Retinal pigment epithelial cell (primary cell): Measurements from ENCODE around the gene PCSK6.
"Not testable (repeated sequence)": the region's sequence is repeated elsewhere in the genome, so short reads cannot be mapped to it uniquely, and the experiment has no call there.

Experiments
- DNase-seq: peaks from one replicate; pipeline ENCODE4 v3.0.0-alpha.2; 2010; ENCODE audit warnings: low read depth
- H3K4me3 ChIP-seq: 2 replicates; pipeline ENCODE4 v1.5.1; 2011; ENCODE audit warnings: mild to moderate bottlenecking, low read length, control low read depth, moderate library complexity
- TF ChIP-seq, protein P1 (sequence below): conservative IDR thresholded peaks from 2 replicates; pipeline ENCODE4 v1.5.1; 2011; ENCODE audit warnings: low read depth, low read length, control low read depth, inconsistent platforms

Gene PCSK6

DNA sequence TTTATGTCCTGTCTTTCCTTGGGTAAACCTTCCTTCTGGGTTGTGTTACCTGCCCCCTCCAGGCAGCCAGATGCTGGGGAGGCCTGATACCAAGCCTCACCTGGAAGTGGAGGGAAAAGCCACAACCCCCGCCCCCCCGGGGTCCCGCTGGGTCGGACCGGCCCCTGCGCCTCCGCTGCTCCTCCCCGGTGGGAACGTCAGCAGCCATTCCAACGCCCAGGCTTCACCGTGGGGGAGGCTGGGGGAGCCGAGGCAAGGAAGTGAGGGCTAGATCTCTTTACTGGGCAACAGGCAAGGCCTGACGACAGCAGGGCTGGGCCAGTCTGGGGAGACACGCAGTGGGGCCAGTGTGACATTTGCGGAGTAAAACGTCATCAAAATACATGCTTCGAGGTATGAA, 141.5 kb downstream of the PCSK6 start:
- no peak overlapping the region for H3K4me3 ChIP-seq
- TF ChIP-seq, protein P1, sequence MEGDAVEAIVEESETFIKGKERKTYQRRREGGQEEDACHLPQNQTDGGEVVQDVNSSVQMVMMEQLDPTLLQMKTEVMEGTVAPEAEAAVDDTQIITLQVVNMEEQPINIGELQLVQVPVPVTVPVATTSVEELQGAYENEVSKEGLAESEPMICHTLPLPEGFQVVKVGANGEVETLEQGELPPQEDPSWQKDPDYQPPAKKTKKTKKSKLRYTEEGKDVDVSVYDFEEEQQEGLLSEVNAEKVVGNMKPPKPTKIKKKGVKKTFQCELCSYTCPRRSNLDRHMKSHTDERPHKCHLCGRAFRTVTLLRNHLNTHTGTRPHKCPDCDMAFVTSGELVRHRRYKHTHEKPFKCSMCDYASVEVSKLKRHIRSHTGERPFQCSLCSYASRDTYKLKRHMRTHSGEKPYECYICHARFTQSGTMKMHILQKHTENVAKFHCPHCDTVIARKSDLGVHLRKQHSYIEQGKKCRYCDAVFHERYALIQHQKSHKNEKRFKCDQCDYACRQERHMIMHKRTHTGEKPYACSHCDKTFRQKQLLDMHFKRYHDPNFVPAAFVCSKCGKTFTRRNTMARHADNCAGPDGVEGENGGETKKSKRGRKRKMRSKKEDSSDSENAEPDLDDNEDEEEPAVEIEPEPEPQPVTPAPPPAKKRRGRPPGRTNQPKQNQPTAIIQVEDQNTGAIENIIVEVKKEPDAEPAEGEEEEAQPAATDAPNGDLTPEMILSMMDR, result no peak
- DNase-seq, result no peak

DNA sequence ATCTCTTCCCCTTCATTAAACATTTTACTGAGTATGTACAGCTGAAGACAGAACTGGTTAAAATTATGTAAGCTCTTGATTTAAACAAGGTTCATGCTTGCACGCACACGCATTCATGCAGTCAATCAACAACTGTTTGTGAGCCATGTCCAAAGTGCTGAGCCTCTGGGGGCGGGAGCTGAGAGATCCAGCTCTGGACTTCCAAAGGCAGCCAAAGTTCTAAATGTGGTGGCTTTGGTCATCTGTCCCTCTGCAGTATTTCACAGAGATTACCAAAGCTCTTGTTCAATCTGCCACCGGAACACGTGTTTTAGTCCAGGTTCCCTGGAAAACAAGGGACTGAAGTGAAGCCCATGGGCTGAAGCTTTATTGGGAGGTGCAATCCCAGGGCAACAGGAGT, 142.1 kb downstream of the PCSK6 start:
- no peak overlapping the region for H3K4me3 ChIP-seq
- no peak for DNase-seq
- TF ChIP-seq, protein P1, result no peak

GRCh38 chr15:101346928-101347327, 142.6 kb downstream of the PCSK6 start:
- TF ChIP-seq, protein P1, result no peak
- no peak overlapping the region for H3K4me3 ChIP-seq
- DNase-seq, result no peak

GRCh38 chr15:101342056-101342455, 147.5 kb downstream of the PCSK6 start:
- no peak for DNase-seq
- no peak overlapping the region for H3K4me3 ChIP-seq
- TF ChIP-seq, protein P1, result no peak

GRCh38 chr15:101338502-101339057, 150.9 kb downstream of the PCSK6 start:
- no peak for DNase-seq
- H3K4me3 ChIP-seq, result no peak overlapping the region
- TF ChIP-seq, protein P1, result no peak

DNA sequence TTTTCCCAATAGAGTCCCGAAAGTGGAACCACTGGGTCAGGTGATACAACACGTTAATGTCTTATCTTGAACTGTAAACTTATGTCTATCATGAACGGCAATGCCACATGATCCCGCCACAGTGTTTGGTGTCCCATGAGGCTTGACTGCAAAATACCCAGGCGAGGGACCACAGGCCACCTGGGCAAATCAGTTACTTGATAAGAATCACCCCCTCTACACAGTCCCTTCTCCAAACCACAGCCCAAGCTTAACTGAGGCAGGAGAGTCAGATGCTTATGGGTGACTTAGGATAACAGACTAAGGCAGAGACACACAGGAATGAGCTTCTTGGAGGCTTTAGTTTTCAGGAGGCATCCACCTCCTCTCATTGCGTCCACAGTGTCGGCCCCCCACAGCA, 151.5 kb downstream of the PCSK6 start:
- TF ChIP-seq, protein P1, result no peak
- DNase-seq, result no peak

DNA sequence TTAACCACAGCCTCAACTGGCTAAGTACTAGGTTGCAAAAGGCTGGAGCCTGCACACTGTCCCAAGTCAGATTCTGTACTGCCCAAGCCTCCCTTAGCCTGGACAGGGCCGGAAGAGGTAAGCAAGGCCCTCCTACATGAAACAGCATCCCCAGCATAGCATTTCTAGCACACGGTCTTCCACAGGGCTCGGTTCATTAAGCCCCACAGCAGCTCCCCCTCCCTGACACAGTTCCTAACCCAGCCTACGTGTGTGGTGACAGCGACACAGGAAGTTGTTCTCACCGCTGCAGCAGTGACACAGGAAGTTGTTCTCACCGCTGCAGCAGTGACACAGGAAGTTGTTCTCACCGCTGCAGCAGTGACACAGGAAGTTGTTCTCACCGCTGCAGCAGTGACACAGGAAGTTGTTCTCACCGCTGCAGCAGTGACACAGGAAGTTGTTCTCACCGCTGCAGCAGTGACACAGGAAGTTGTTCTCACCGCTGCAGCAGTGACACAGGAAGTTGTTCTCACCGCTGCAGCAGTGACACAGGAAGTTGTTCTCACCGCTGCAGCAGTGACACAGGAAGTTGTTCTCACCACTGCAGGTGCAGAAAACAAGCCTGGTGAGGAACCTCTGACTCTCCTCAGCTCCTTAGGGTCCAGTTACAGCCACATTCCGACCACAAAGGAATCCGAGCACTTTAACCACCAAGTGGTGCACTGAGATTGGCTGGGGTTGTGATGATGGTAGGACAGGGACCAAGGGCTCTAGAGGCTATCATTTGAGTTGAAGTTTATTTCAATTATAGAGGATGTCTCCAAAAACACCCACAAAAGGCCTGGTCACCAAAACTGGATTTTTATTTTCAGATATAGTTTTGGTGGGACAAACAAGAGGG, 155.4 kb downstream of the PCSK6 start:
- not testable (repeated sequence) for DNase-seq, H3K4me3 ChIP-seq

More for the DNA sequence above, 151.5 kb downstream of the PCSK6 start:
- no peak overlapping the region for H3K4me3 ChIP-seq
